ENCODE measurements around the gene MAP4K2. TPM values are rescaled to one million over a fixed set of nuclear protein-coding genes. Genes with fewer than 3 reads are reported as not detected.

The MAP4K2 gene
- total RNA-seq, 1 donor from 2014 or later, result 23.1 TPM

- no peak for DNase-seq (ENCODE audit: low spot score)
Observed at GRCh38 chr11:64813826-64814225, 10.8 kb upstream of the MAP4K2 start.

GRCh38 chr11:64810891-64811272, 7.9 kb upstream of the MAP4K2 start:
- DNase-seq (ENCODE audit: low spot score), result peak; percentile 24

GRCh38 chr11:64810271-64810890, 7.4 kb upstream of the MAP4K2 start, which contains the start of gene MEN1:
TSS of gene MEN1 (minus strand) at chr11:64810551. CDS start at chr11:64810109, 442 bp downstream.
- DNase-seq (ENCODE audit: low spot score), result peak; percentile 96

- no peak for DNase-seq (ENCODE audit: low spot score)
Observed at GRCh38 chr11:64809781-64810241, 6.8 kb upstream of the MAP4K2 start.

GRCh38 chr11:64805481-64805880, 2.5 kb upstream of the MAP4K2 start:
- no peak for DNase-seq (ENCODE audit: low spot score)

GRCh38 chr11:64804346-64805210, 1.6 kb upstream of the MAP4K2 start:
- DNase-seq (ENCODE audit: low spot score), result no peak

- DNase-seq (ENCODE audit: low spot score), result no peak
Observed at GRCh38 chr11:64803846-64804345, 882 bp upstream of the MAP4K2 start.

GRCh38 chr11:64802370-64803157, 450 bp downstream of the MAP4K2 start:
- no peak for DNase-seq (ENCODE audit: low spot score)

GRCh38 chr11:64801561-64802369, 1.2 kb downstream of the MAP4K2 start:
- DNase-seq (ENCODE audit: low spot score), result no peak

GRCh38 chr11:64801158-64801464, 1.9 kb downstream of the MAP4K2 start:
- DNase-seq (ENCODE audit: low spot score), result no peak

- DNase-seq (ENCODE audit: low spot score), result no peak
Observed at GRCh38 chr11:64800303-64801157, 2.5 kb downstream of the MAP4K2 start.

- DNase-seq (ENCODE audit: low spot score), result no peak
Observed at GRCh38 chr11:64799623-64800302, 3.3 kb downstream of the MAP4K2 start.

- no peak for DNase-seq (ENCODE audit: low spot score)
Observed at GRCh38 chr11:64799256-64799622, 3.8 kb downstream of the MAP4K2 start.

GRCh38 chr11:64796757-64797541, 6.1 kb downstream of the MAP4K2 start:
- DNase-seq (ENCODE audit: low spot score), result no peak

- no peak for DNase-seq (ENCODE audit: low spot score)
Observed at GRCh38 chr11:64796047-64796756, 6.8 kb downstream of the MAP4K2 start.

- no peak for DNase-seq (ENCODE audit: low spot score)
Observed at GRCh38 chr11:64794526-64794925, 8.5 kb downstream of the MAP4K2 start.

- no peak for DNase-seq (ENCODE audit: low spot score)
Observed at GRCh38 chr11:64793271-64794160, 9.5 kb downstream of the MAP4K2 start.
